ENCODE measurements around the gene KRTAP5-5.
"Not testable (repeated sequence)": the region's sequence is repeated elsewhere in the genome, so short reads cannot be mapped to it uniquely, and the experiment has no call there.

DNA sequence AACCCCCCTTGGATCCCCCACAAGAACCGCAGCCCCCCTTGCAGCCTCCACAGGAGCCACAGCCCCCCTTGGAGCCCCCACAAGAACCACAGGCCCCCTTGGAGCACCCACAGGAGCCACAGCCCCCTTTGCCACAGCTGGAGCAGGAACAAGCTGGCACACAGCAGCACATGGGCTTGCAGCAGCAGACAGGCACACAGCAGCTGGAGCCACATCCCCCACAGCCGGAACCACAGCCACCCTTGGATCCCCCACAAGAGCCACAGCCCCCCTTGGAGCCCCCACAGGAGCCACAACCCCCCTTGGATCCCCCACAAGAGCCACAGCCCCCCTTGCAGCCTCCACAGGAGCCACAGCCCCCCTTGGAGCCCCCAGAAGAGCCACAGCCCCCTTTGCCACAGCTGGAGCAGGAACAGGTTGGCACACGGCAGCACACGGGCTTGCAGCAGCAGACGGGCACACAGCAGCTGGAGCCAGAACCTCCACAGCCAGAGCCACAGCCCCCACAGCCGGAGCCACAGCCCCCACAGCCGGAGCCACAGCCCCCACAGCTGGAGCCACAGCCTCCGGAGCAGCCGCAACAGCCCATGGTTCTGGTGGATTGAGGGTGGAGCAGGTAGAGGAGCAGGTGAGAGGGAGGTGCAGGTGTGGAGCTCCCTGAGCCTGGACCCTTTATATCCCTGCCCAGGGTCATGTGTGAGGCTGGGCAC, 44.8 kb upstream of the KRTAP5-5 start, which contains the start of gene KRTAP5-1:
- TF ChIP-seq, protein P1, sequence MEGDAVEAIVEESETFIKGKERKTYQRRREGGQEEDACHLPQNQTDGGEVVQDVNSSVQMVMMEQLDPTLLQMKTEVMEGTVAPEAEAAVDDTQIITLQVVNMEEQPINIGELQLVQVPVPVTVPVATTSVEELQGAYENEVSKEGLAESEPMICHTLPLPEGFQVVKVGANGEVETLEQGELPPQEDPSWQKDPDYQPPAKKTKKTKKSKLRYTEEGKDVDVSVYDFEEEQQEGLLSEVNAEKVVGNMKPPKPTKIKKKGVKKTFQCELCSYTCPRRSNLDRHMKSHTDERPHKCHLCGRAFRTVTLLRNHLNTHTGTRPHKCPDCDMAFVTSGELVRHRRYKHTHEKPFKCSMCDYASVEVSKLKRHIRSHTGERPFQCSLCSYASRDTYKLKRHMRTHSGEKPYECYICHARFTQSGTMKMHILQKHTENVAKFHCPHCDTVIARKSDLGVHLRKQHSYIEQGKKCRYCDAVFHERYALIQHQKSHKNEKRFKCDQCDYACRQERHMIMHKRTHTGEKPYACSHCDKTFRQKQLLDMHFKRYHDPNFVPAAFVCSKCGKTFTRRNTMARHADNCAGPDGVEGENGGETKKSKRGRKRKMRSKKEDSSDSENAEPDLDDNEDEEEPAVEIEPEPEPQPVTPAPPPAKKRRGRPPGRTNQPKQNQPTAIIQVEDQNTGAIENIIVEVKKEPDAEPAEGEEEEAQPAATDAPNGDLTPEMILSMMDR (IDR thresholded peaks at IDR 0.05; ENCODE audit: low read depth, low read length): not testable (repeated sequence)
- not testable (repeated sequence) for TF ChIP-seq POLR2A (IDR thresholded peaks at IDR 0.05; ENCODE audit: extremely low read depth, insufficient read length); MYC (IDR thresholded peaks at IDR 0.05; ENCODE audit: low read depth, low read length)
